GM23338 (cell line): ENCODE measurements around the gene DCAF5.

ENCODE experiments used
- EZH2 ChIP-seq: fragments of 200-600 bp; sonication (generic); IDR thresholded peaks from one replicate; pipeline ENCODE4 v1.8.0; 2017; ENCODE audit warnings: antibody characterized with exemption, mild to moderate bottlenecking, low read depth; ENCODE audit not compliant: unreplicated experiment
- EZH2phosphoT487 ChIP-seq: fragments of 200-600 bp; sonication (generic); IDR thresholded peaks from one replicate; pipeline ENCODE4 v1.8.1; 2018; ENCODE audit warnings: antibody characterized with exemption; ENCODE audit not compliant: unreplicated experiment
- POLR2AphosphoS5 ChIP-seq: IDR thresholded peaks from 2 replicates; pipeline ENCODE4 v1.6.1; 2016; ENCODE audit warnings: antibody characterized with exemption, low read depth
- TF ChIP-seq, protein P1 (sequence below): fragments of 250-450 bp; sonication (Bioruptor Pico); IDR thresholded peaks from 2 replicates; pipeline ENCODE4 v1.5.0; 2020; ENCODE audit warnings: mild to moderate bottlenecking, moderate library complexity
- TF ChIP-seq, protein P2 (sequence below), 2 experiments: fragments of 200-600 bp in 1 of 2; sonication (generic) in 1 of 2; conservative IDR thresholded peaks; 2 replicates each; pipeline versions ENCODE4 v1.5.1 to v1.6.1; 2016 to 2017; ENCODE audit warnings: antibody characterized with exemption in 2 of 2, low read depth in 2 of 2, mild to moderate bottlenecking in 2 of 2, moderate library complexity in 1 of 2
- TF ChIP-seq, protein P3 (sequence below): IDR thresholded peaks from one replicate; pipeline ENCODE4 v1.6.1; 2018; ENCODE audit warnings: antibody characterized with exemption; ENCODE audit not compliant: unreplicated experiment

DNA sequence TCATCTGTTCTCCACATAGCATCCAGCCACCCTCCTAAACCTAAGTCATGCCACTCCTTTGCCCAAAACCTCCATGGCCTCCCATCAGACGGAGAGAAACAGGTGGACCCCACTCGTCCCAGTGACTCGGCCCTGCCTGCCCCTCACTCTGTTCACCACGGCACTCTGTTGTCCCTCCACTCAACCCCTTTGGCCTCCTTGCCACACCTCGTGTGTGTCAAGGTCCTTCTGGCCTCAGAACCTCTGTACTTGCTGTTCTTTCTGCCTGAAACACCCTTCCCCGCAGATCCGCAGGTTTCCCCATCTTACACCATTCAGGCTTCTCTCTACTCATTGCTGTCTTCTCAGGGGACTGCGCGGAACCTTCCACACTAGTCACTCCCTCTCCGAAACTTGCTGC is 149.3 kb downstream of the DCAF5 start:
- TF ChIP-seq POLR2AphosphoS5 (no peak), EZH2 (no peak), EZH2phosphoT487 (no peak)
- TF ChIP-seq, protein P1, sequence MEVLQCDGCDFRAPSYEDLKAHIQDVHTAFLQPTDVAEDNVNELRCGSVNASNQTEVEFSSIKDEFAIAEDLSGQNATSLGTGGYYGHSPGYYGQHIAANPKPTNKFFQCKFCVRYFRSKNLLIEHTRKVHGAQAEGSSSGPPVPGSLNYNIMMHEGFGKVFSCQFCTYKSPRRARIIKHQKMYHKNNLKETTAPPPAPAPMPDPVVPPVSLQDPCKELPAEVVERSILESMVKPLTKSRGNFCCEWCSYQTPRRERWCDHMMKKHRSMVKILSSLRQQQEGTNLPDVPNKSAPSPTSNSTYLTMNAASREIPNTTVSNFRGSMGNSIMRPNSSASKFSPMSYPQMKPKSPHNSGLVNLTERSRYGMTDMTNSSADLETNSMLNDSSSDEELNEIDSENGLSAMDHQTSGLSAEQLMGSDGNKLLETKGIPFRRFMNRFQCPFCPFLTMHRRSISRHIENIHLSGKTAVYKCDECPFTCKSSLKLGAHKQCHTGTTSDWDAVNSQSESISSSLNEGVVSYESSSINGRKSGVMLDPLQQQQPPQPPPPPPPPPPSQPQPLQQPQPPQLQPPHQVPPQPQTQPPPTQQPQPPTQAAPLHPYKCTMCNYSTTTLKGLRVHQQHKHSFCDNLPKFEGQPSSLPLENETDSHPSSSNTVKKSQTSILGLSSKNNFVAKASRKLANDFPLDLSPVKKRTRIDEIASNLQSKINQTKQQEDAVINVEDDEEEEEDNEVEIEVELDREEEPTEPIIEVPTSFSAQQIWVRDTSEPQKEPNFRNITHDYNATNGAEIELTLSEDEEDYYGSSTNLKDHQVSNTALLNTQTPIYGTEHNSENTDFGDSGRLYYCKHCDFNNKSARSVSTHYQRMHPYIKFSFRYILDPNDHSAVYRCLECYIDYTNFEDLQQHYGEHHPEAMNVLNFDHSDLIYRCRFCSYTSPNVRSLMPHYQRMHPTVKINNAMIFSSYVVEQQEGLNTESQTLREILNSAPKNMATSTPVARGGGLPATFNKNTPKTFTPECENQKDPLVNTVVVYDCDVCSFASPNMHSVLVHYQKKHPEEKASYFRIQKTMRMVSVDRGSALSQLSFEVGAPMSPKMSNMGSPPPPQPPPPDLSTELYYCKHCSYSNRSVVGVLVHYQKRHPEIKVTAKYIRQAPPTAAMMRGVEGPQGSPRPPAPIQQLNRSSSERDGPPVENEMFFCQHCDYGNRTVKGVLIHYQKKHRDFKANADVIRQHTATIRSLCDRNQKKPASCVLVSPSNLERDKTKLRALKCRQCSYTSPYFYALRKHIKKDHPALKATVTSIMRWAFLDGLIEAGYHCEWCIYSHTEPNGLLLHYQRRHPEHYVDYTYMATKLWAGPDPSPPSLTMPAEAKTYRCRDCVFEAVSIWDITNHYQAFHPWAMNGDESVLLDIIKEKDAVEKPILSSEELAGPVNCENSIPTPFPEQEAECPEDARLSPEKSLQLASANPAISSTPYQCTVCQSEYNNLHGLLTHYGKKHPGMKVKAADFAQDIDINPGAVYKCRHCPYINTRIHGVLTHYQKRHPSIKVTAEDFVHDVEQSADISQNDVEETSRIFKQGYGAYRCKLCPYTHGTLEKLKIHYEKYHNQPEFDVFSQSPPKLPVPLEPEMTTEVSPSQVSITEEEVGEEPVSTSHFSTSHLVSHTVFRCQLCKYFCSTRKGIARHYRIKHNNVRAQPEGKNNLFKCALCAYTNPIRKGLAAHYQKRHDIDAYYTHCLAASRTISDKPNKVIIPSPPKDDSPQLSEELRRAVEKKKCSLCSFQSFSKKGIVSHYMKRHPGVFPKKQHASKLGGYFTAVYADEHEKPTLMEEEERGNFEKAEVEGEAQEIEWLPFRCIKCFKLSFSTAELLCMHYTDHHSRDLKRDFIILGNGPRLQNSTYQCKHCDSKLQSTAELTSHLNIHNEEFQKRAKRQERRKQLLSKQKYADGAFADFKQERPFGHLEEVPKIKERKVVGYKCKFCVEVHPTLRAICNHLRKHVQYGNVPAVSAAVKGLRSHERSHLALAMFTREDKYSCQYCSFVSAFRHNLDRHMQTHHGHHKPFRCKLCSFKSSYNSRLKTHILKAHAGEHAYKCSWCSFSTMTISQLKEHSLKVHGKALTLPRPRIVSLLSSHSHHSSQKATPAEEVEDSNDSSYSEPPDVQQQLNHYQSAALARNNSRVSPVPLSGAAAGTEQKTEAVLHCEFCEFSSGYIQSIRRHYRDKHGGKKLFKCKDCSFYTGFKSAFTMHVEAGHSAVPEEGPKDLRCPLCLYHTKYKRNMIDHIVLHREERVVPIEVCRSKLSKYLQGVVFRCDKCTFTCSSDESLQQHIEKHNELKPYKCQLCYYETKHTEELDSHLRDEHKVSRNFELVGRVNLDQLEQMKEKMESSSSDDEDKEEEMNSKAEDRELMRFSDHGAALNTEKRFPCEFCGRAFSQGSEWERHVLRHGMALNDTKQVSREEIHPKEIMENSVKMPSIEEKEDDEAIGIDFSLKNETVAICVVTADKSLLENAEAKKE (CRISPR knock-in tag), result no peak
- TF ChIP-seq, protein P2, sequence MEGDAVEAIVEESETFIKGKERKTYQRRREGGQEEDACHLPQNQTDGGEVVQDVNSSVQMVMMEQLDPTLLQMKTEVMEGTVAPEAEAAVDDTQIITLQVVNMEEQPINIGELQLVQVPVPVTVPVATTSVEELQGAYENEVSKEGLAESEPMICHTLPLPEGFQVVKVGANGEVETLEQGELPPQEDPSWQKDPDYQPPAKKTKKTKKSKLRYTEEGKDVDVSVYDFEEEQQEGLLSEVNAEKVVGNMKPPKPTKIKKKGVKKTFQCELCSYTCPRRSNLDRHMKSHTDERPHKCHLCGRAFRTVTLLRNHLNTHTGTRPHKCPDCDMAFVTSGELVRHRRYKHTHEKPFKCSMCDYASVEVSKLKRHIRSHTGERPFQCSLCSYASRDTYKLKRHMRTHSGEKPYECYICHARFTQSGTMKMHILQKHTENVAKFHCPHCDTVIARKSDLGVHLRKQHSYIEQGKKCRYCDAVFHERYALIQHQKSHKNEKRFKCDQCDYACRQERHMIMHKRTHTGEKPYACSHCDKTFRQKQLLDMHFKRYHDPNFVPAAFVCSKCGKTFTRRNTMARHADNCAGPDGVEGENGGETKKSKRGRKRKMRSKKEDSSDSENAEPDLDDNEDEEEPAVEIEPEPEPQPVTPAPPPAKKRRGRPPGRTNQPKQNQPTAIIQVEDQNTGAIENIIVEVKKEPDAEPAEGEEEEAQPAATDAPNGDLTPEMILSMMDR (conservative IDR thresholded peaks at IDR 0.05; ENCODE audit: low read depth in 2 of 2), result no peak
- TF ChIP-seq, protein P3, sequence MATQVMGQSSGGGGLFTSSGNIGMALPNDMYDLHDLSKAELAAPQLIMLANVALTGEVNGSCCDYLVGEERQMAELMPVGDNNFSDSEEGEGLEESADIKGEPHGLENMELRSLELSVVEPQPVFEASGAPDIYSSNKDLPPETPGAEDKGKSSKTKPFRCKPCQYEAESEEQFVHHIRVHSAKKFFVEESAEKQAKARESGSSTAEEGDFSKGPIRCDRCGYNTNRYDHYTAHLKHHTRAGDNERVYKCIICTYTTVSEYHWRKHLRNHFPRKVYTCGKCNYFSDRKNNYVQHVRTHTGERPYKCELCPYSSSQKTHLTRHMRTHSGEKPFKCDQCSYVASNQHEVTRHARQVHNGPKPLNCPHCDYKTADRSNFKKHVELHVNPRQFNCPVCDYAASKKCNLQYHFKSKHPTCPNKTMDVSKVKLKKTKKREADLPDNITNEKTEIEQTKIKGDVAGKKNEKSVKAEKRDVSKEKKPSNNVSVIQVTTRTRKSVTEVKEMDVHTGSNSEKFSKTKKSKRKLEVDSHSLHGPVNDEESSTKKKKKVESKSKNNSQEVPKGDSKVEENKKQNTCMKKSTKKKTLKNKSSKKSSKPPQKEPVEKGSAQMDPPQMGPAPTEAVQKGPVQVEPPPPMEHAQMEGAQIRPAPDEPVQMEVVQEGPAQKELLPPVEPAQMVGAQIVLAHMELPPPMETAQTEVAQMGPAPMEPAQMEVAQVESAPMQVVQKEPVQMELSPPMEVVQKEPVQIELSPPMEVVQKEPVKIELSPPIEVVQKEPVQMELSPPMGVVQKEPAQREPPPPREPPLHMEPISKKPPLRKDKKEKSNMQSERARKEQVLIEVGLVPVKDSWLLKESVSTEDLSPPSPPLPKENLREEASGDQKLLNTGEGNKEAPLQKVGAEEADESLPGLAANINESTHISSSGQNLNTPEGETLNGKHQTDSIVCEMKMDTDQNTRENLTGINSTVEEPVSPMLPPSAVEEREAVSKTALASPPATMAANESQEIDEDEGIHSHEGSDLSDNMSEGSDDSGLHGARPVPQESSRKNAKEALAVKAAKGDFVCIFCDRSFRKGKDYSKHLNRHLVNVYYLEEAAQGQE, result no peak
